ENCODE measurements around the gene TBC1D16. TPM values are rescaled to one million over a fixed set of nuclear protein-coding genes. Genes with fewer than 3 reads are reported as not detected.
A peak's percentile ranks its signal among the peaks of the same experiment; 100 is the strongest.
"Not testable (repeated sequence)": the region's sequence is repeated elsewhere in the genome, so short reads cannot be mapped to it uniquely, and the experiment has no call there.

The TBC1D16 gene
- total RNA-seq, 4 donors from 2014 or later, result 11.9 to 29.7 (median 22.2) TPM

- Histone ChIP-seq H3K4me3 (no peak overlapping the region), H3K9me3 (no peaks in the 10 kb centered on the region), H3K4me1 (no peaks in the 10 kb centered on the region), H3K27me3 (no peaks in the 10 kb centered on the region), H3K27ac (no peak overlapping the region), H3K36me3 (peaks cover 0 to under 1% (median 0%) of the 10 kb centered on the region in 3 donors)
- TF ChIP-seq CTCF (IDR thresholded peaks at IDR 0.05) (no peak), POLR2A (IDR thresholded peaks at IDR 0.05) (no peak)
- no peak for DNase-seq
Observed at GRCh38 chr17:79966681-79967080, 69.0 kb downstream of the TBC1D16 start.

GRCh38 chr17:79965806-79966205, 69.9 kb downstream of the TBC1D16 start:
- DNase-seq, result peak in 2 of 3 donors; percentile 8 to 10
- no peaks in the 10 kb centered on the region for H3K36me3 ChIP-seq
- H3K9me3 ChIP-seq, result no peaks in the 10 kb centered on the region
- TF ChIP-seq CTCF (IDR thresholded peaks at IDR 0.05), result no peak
- no peak for TF ChIP-seq POLR2A (IDR thresholded peaks at IDR 0.05)
- no peak overlapping the region for H3K4me3 ChIP-seq
- H3K27ac ChIP-seq, result no peak overlapping the region
- H3K4me1 ChIP-seq, result no peaks in the 10 kb centered on the region
- H3K27me3 ChIP-seq, result no peaks in the 10 kb centered on the region

GRCh38 chr17:79962467-79962866, 73.2 kb downstream of the TBC1D16 start:
- not testable (repeated sequence) for H3K9me3 ChIP-seq, H3K36me3 ChIP-seq, H3K4me3 ChIP-seq, H3K27ac ChIP-seq, H3K27me3 ChIP-seq, H3K4me1 ChIP-seq
- DNase-seq, result peak in 1 of 3 donors; percentile 2

GRCh38 chr17:79961567-79961966, 74.1 kb downstream of the TBC1D16 start:
- not testable (repeated sequence) for H3K36me3 ChIP-seq, H3K4me1 ChIP-seq, H3K9me3 ChIP-seq, H3K27me3 ChIP-seq, H3K27ac ChIP-seq, H3K4me3 ChIP-seq
- peak in 2 of 3 donors; percentile 8 to 9 for DNase-seq

- no peaks in the 10 kb centered on the region for H3K9me3 ChIP-seq
- no peaks in the 10 kb centered on the region for H3K36me3 ChIP-seq
- DNase-seq, result no peak
- H3K4me1 ChIP-seq, result no peaks in the 10 kb centered on the region
- no peak overlapping the region for H3K4me3 ChIP-seq
- H3K27me3 ChIP-seq, result no peaks in the 10 kb centered on the region
- no peak overlapping the region for H3K27ac ChIP-seq
- TF ChIP-seq CTCF (IDR thresholded peaks at IDR 0.05), result no peak
- TF ChIP-seq POLR2A (IDR thresholded peaks at IDR 0.05), result no peak
Observed at GRCh38 chr17:79960788-79961522, 74.7 kb downstream of the TBC1D16 start.

GRCh38 chr17:79959042-79959441, 76.6 kb downstream of the TBC1D16 start:
- TF ChIP-seq CTCF (IDR thresholded peaks at IDR 0.05) (no peak), POLR2A (IDR thresholded peaks at IDR 0.05) (no peak)
- Histone ChIP-seq H3K36me3 (no peaks in the 10 kb centered on the region), H3K4me3 (no peak overlapping the region), H3K4me1 (no peaks in the 10 kb centered on the region), H3K27me3 (no peaks in the 10 kb centered on the region), H3K27ac (no peak overlapping the region), H3K9me3 (no peaks in the 10 kb centered on the region)
- DNase-seq, result no peak

GRCh38 chr17:79956853-79957252, 78.8 kb downstream of the TBC1D16 start:
- no peak overlapping the region for H3K4me3 ChIP-seq
- no peaks in the 10 kb centered on the region for H3K9me3 ChIP-seq
- peak in 1 of 3 donors; percentile 24 for DNase-seq

GRCh38 chr17:79956441-79956735, 79.3 kb downstream of the TBC1D16 start:
- H3K36me3 ChIP-seq, H3K4me3 ChIP-seq, H3K27ac ChIP-seq, H3K9me3 ChIP-seq, H3K27me3 ChIP-seq: not testable (repeated sequence)
- DNase-seq, result peak in 1 of 3 donors; percentile 25
- H3K4me1 ChIP-seq, result peaks cover 0 to 13% (median 0%) of the 10 kb centered on the region in 4 donors

More at GRCh38 chr17:79956853-79957252, 78.8 kb downstream of the TBC1D16 start:
- Histone ChIP-seq H3K4me1 (peaks cover 0 to 8% (median 0%) of the 10 kb centered on the region in 4 donors), H3K27me3 (no peaks in the 10 kb centered on the region), H3K36me3 (no peaks in the 10 kb centered on the region), H3K27ac (no peak overlapping the region)
- TF ChIP-seq CTCF (IDR thresholded peaks at IDR 0.05) (no peak), POLR2A (IDR thresholded peaks at IDR 0.05) (no peak)

All from Peyer's patch (tissue), 4 donors.